ENCODE measurements around the gene KIRREL3.

The KIRREL3 gene

DNA sequence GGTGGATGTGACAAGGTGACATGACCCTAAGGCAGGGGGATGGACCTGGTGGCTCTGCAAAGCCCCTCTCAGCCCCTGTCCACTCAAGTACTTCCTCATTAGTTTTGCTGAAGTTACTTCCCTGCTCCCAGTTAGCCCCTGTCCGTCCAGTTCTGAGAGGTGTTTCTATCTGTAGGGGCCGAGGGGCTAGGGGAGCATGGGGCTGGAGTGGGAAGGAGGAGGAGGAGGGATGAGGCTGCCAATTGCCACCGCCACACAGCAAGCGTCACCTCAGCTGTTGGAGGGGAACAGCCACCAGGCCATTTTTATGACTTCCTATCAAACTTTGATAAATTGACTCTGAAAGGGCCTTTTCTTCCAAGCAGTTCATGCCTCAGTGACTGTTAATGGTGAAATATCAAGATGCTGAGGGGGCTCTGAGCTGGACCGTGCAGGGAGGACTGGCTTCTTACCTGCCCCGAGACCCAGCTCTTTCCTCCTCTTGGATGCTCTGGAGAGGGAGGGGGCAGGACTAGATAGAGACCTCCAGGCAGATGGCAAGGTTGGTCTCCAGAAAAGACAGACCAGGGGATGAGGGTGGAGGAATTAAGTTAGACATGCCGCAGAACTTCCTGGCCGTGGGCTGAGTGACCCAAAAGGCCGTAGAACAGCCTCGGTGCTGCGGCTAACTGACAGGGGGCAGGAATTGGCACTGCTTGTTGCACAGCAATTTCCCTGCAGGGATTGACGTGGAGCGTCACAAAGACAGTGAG, 508.1 kb downstream of the KIRREL3 start:
- peaks cover 15% of the 10 kb centered on the region for H3K4me1 ChIP-seq (ENCODE audit: insufficient read depth, insufficient read length)
- H3K9ac ChIP-seq (ENCODE audit: insufficient read length, low read depth), result no peak overlapping the region
- H3K27me3 ChIP-seq (ENCODE audit: insufficient read depth, insufficient read length), result no peaks in the 10 kb centered on the region
- TF ChIP-seq YY1 (IDR thresholded peaks at IDR 0.05; ENCODE audit: insufficient read depth, insufficient read length), result no peak
- no peak overlapping the region for H3K4me3 ChIP-seq (ENCODE audit: insufficient read length, low read depth)
- no peaks in the 10 kb centered on the region for H3K36me3 ChIP-seq (ENCODE audit: insufficient read depth, insufficient read length, low read length)
- DNase-seq (ENCODE audit: low read depth, low spot score), result no peak
- no peaks in the 10 kb centered on the region for H3K9me3 ChIP-seq (ENCODE audit: insufficient read depth, low read length)

DNA sequence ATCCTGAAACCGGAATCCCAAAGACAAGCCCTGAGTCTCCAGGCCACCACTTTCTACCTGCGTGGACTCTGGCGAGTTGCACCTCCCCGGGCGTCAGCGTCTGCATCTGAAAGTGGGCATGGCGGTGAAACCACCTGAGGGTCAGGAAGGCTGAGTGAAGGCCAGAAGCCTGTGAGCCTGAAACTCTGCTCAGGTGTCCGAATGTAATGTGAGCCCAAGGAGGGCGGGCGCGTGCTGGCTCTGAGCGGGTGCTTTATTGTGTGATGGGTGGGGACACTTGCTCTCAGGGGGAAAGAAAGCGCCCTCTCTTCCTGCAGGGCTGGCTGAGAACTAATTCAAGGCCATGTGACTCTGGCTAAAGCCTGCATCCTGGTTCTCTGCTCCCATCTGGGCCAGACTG, 509.5 kb downstream of the KIRREL3 start:
- Histone ChIP-seq H3K4me1 (ENCODE audit: insufficient read depth, insufficient read length) (peaks cover 15% of the 10 kb centered on the region), H3K36me3 (ENCODE audit: insufficient read depth, insufficient read length, low read length) (no peaks in the 10 kb centered on the region), H3K4me3 (ENCODE audit: insufficient read length, low read depth) (no peak overlapping the region), H3K9me3 (ENCODE audit: insufficient read depth, low read length) (no peaks in the 10 kb centered on the region), H3K27me3 (ENCODE audit: insufficient read depth, insufficient read length) (no peaks in the 10 kb centered on the region), H3K9ac (ENCODE audit: insufficient read length, low read depth) (no peak overlapping the region)
- no peak for DNase-seq (ENCODE audit: low read depth, low spot score)
- TF ChIP-seq SUZ12 (IDR thresholded peaks at IDR 0.05; ENCODE audit: extremely low read depth, insufficient read depth, insufficient read length), result no peak
- no peak for TF ChIP-seq YY1 (IDR thresholded peaks at IDR 0.05; ENCODE audit: insufficient read depth, insufficient read length)
- TF ChIP-seq ZNF274 (IDR thresholded peaks at IDR 0.05; ENCODE audit: low read depth, low read length), result no peak

DNA sequence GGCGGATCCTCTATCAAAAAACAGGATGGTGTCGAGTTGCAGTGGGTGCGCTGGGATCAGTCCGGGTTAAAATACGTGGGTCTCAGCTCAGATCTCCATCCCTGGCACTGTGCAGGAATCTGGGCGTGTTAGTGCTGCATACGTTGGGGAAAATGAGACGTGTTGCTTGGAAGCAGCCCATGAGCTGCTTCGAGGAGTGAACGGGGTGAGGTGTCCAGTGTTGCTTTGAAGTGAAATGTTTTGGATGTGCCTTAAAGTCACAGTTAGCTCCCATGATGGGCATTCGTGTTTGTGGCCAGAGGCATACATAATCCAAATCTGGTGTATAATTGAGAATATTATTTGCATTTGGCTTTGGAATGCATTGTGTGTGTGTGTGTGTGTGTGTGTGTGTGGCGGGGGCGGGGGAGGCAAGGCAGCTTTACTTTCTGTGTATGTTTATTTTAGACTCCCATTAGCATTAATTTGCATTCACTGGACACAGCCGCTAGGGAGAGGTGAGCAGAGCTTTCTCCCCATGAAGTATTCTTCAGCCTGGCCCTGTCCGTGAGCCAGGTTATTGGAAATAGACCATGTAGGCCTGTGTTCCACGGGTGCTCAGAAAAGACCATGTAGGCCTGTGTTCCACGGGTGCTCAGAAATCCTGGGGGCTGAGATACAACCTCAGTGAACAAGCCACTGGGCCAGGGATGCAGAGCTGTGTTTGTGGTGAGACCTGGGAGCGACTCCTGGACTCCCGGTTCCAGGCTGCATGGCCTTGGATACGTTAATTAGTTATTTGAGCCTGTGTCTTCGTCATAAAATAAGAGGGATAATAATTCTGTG, 510.5 kb downstream of the KIRREL3 start:
- H3K9me3 ChIP-seq (ENCODE audit: insufficient read depth, low read length), result no peaks in the 10 kb centered on the region
- DNase-seq (ENCODE audit: low read depth, low spot score), result no peak
- no peak overlapping the region for H3K9ac ChIP-seq (ENCODE audit: insufficient read length, low read depth)
- H3K4me3 ChIP-seq (ENCODE audit: insufficient read length, low read depth), result no peak overlapping the region
- peaks cover 9% of the 10 kb centered on the region for H3K4me1 ChIP-seq (ENCODE audit: insufficient read depth, insufficient read length)
- no peaks in the 10 kb centered on the region for H3K36me3 ChIP-seq (ENCODE audit: insufficient read depth, insufficient read length, low read length)
- TF ChIP-seq YY1 (IDR thresholded peaks at IDR 0.05; ENCODE audit: insufficient read depth, insufficient read length) (no peak), ZNF274 (IDR thresholded peaks at IDR 0.05; ENCODE audit: low read depth, low read length) (no peak), SUZ12 (IDR thresholded peaks at IDR 0.05; ENCODE audit: extremely low read depth, insufficient read depth, insufficient read length) (no peak)
- H3K27me3 ChIP-seq (ENCODE audit: insufficient read depth, insufficient read length), result no peaks in the 10 kb centered on the region

DNA sequence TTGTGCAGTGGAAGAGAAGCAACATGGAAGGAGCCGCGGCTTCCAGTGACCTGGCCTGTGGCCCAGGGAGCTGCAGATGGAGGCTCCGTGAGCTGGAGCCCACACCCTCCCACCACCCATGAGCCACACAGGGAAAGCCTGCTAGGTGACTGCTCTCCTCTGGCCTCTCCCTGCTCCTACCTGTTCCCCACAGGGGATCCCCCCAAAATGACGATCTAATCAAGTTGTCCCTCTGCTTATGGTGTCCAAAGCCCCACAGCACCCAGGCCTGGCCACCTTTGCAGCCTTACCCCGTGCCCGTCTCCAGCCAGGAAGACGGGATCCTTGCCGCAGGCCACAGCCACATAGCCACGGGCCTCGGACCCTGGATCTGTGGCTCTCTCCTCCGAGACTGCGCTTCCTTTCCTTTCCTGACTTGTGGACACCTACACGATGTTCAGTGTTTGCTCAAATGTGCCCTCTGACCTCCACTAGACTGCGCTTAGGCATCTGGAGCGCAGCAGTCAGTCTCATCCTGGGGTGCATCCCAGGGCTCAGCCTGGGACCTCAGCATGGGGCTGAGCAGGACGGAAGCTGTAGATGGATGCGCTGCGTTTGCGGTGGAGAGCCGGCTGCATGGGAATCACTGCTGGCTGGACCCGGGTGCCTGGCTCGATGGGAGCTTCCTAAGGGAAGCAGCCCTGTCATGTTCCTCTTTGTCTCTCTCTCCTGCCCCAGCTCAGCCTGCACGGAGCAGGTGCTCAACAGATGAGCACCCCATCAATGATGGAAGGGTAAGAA, 511.8 kb downstream of the KIRREL3 start:
- Histone ChIP-seq H3K4me3 (ENCODE audit: insufficient read length, low read depth) (no peak overlapping the region), H3K9ac (ENCODE audit: insufficient read length, low read depth) (no peak overlapping the region), H3K4me1 (ENCODE audit: insufficient read depth, insufficient read length) (peaks cover 8% of the 10 kb centered on the region), H3K36me3 (ENCODE audit: insufficient read depth, insufficient read length, low read length) (no peaks in the 10 kb centered on the region), H3K27me3 (ENCODE audit: insufficient read depth, insufficient read length) (no peaks in the 10 kb centered on the region), H3K9me3 (ENCODE audit: insufficient read depth, low read length) (no peaks in the 10 kb centered on the region)
- TF ChIP-seq SUZ12 (IDR thresholded peaks at IDR 0.05; ENCODE audit: extremely low read depth, insufficient read depth, insufficient read length) (no peak), YY1 (IDR thresholded peaks at IDR 0.05; ENCODE audit: insufficient read depth, insufficient read length) (no peak), ZNF274 (IDR thresholded peaks at IDR 0.05; ENCODE audit: low read depth, low read length) (no peak)
- DNase-seq (ENCODE audit: low read depth, low spot score), result no peak

DNA sequence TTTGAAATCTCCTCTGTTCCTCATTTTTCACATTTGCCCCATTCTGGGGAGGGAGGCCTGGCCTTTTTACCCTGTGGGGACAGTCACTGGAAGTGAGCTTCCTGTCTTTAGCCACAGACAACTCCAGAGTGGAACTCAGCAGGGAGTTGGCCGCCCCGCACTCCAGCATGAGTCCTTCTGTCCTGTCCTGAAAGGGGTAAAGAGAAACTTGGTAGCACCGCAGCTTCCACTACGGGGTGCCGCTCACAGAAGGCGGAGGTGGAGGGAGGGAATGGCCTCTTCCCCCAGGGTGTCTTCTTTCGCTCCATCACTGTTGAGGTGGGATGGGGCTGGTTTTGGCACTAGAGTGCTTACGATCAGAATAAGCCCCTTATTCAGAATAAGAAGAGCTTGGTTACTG, 512.9 kb downstream of the KIRREL3 start:
- DNase-seq (ENCODE audit: low read depth, low spot score), result no peak
- no peaks in the 10 kb centered on the region for H3K36me3 ChIP-seq (ENCODE audit: insufficient read depth, insufficient read length, low read length)
- no peak overlapping the region for H3K4me3 ChIP-seq (ENCODE audit: insufficient read length, low read depth)
- no peak overlapping the region for H3K9ac ChIP-seq (ENCODE audit: insufficient read length, low read depth)
- no peaks in the 10 kb centered on the region for H3K9me3 ChIP-seq (ENCODE audit: insufficient read depth, low read length)
- TF ChIP-seq SUZ12 (IDR thresholded peaks at IDR 0.05; ENCODE audit: extremely low read depth, insufficient read depth, insufficient read length) (no peak), ZNF274 (IDR thresholded peaks at IDR 0.05; ENCODE audit: low read depth, low read length) (no peak), YY1 (IDR thresholded peaks at IDR 0.05; ENCODE audit: insufficient read depth, insufficient read length) (no peak)
- peaks cover 8% of the 10 kb centered on the region for H3K4me1 ChIP-seq (ENCODE audit: insufficient read depth, insufficient read length)
- no peaks in the 10 kb centered on the region for H3K27me3 ChIP-seq (ENCODE audit: insufficient read depth, insufficient read length)

DNA sequence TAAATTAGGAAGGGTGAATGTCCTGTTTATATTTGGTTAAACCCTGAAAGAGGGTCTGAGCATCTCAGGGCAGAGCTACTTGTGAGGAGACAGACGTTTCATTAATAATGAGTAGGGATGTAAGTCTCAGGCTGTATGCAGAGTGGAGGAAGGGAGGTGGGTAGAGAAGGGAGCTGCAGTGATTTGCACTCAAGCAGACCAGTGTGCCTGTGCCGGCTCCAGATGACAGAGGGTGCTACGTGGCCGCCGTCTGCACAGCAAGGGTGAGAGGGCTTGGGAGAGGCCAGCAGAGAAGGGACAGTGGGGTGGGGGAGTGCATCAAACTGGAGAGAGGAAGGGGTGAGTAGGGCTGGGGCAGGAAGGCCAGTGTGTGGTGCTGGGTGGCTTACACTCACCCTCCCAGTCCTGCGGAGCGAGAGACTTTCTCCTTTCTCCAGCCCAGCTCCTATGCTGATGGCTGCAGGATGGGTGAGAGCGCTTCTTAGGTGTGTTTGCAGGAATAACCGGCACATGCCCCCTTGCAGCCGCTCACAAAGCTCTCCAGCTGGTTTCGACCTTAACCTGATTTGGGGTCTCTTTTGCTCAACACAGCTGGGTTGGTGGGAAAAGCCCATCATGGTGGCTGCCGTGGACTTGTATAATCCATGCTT, 514.5 kb downstream of the KIRREL3 start:
- no peak for DNase-seq (ENCODE audit: low read depth, low spot score)
- TF ChIP-seq ZNF274 (IDR thresholded peaks at IDR 0.05; ENCODE audit: low read depth, low read length), result no peak
- TF ChIP-seq SUZ12 (IDR thresholded peaks at IDR 0.05; ENCODE audit: extremely low read depth, insufficient read depth, insufficient read length), result no peak
- TF ChIP-seq YY1 (IDR thresholded peaks at IDR 0.05; ENCODE audit: insufficient read depth, insufficient read length), result no peak

More for the DNA sequence above, 514.5 kb downstream of the KIRREL3 start:
- H3K4me1 ChIP-seq (ENCODE audit: insufficient read depth, insufficient read length), result peaks cover 8% of the 10 kb centered on the region
- H3K9me3 ChIP-seq (ENCODE audit: insufficient read depth, low read length), result no peaks in the 10 kb centered on the region; the same call in 1 of the 2 replicates
- no peaks in the 10 kb centered on the region for H3K27me3 ChIP-seq (ENCODE audit: insufficient read depth, insufficient read length)
- no peak overlapping the region for H3K4me3 ChIP-seq (ENCODE audit: insufficient read length, low read depth)
- no peaks in the 10 kb centered on the region for H3K36me3 ChIP-seq (ENCODE audit: insufficient read depth, insufficient read length, low read length)
- H3K9ac ChIP-seq (ENCODE audit: insufficient read length, low read depth), result no peak overlapping the region

Data from NT2/D1 (cell line).